ENCODE data around the gene PINLYP.
"Not testable (repeated sequence)": the region's sequence is repeated elsewhere in the genome, so short reads cannot be mapped to it uniquely, and the experiment has no call there.

The PINLYP gene

GRCh38 chr19:43581467-43581866, 5.9 kb downstream of the PINLYP start:
- DNase-seq (ENCODE audit: low read depth, low spot score): no peak

- no peak for DNase-seq (ENCODE audit: low read depth, low spot score)
Measured at GRCh38 chr19:43582495-43582894, 6.9 kb downstream of the PINLYP start.

GRCh38 chr19:43584484-43584883, 8.9 kb downstream of the PINLYP start:
- no peak for DNase-seq (ENCODE audit: low read depth, low spot score)

GRCh38 chr19:43586346-43586745, 10.7 kb downstream of the PINLYP start:
- DNase-seq (ENCODE audit: low read depth, low spot score): no peak

- DNase-seq (ENCODE audit: low read depth, low spot score): not testable (repeated sequence)
Measured at GRCh38 chr19:43587029-43587428, 11.4 kb downstream of the PINLYP start.

GRCh38 chr19:43589277-43589676, 13.7 kb downstream of the PINLYP start:
- DNase-seq (ENCODE audit: low read depth, low spot score): no peak

GRCh38 chr19:43589678-43590077, 14.1 kb downstream of the PINLYP start:
- DNase-seq (ENCODE audit: low read depth, low spot score): no peak

GRCh38 chr19:43591904-43592772, 16.5 kb downstream of the PINLYP start:
- DNase-seq (ENCODE audit: low read depth, low spot score): no peak

- no peak for DNase-seq (ENCODE audit: low read depth, low spot score)
Measured at GRCh38 chr19:43592800-43593350, 17.3 kb downstream of the PINLYP start.

- DNase-seq (ENCODE audit: low read depth, low spot score): no peak
Measured at GRCh38 chr19:43594081-43594697, 18.6 kb downstream of the PINLYP start.

GRCh38 chr19:43594710-43595604, 19.4 kb downstream of the PINLYP start:
- DNase-seq (ENCODE audit: low read depth, low spot score): peak; percentile 47

- DNase-seq (ENCODE audit: low read depth, low spot score): no peak
Measured at GRCh38 chr19:43595605-43595998, 20.0 kb downstream of the PINLYP start.

GRCh38 chr19:43595999-43596841, 20.6 kb downstream of the PINLYP start, which contains the start of the genes IRGQ and ZNF576:
Gene IRGQ (minus strand): TSS chr19:43596134. CDS start chr19:43595338, 796 bp downstream.
Gene ZNF576 (plus strand): TSS chr19:43596595. CDS start chr19:43597109, 514 bp downstream.
- peak; percentile 90 for DNase-seq (ENCODE audit: low read depth, low spot score)

- no peak for DNase-seq (ENCODE audit: low read depth, low spot score)
Measured at GRCh38 chr19:43596842-43597461, 21.4 kb downstream of the PINLYP start.

- no peak for DNase-seq (ENCODE audit: low read depth, low spot score)
Measured at GRCh38 chr19:43597876-43598275, 22.3 kb downstream of the PINLYP start.

GRCh38 chr19:43598445-43599240, 23.0 kb downstream of the PINLYP start:
- DNase-seq (ENCODE audit: low read depth, low spot score): no peak

GRCh38 chr19:43599635-43600295, 24.2 kb downstream of the PINLYP start:
- DNase-seq (ENCODE audit: low read depth, low spot score): no peak

- not testable (repeated sequence) for DNase-seq (ENCODE audit: low read depth, low spot score)
Measured at GRCh38 chr19:43600326-43600725, 24.7 kb downstream of the PINLYP start.
